ENCODE data around the gene PCDH15. TPM values are rescaled to one million over a fixed set of nuclear protein-coding genes. Genes with fewer than 3 reads are reported as not detected.
"Not testable (repeated sequence)": the region's sequence is repeated elsewhere in the genome, so short reads cannot be mapped to it uniquely, and the experiment has no call there.

The PCDH15 gene
- total RNA-seq, 2 donors from 2014 or later = 0.27 TPM; not detected in 1

DNA sequence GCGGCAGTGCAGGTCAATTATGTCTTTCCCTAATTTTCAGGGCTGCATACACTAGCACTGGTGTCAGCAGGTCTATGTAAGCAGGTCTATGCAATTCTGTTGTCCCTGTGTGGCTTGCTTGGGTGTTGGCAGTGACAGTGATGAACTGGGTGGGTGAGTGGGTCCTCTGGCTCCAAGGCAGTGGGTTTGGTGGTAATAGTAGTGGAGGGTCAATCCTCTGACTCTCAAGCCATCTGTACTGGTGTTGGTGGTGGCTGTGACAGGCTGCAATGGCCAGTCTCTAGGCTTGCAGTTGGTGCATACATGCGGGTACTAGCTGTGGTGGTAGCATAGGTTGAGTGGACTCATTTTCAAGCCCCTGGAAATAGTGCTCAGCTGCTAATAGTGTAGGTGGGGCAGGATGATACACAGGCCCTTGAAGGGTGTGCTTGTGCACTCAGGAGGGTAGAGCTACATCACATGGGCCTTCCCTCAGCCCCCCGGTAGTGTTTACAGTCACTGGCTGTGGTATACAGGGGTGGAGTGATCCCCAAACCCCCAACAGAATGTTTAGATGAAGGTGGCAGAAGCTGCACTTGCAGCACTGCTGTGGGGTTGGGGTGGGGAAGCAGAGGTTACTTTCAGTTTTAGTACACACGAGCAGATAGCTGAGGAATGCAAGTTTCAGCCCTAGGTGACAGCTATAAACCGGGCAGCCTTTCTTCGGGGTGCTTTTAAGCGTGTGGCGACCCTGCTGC is 331.3 kb downstream of the PCDH15 start:
- intact Hi-C loops (cut with DNase I, micrococcal nuclease) = no loop called here
- ATAC-seq (no peak), DNase-seq (no peak)

GRCh38 chr10:54454271-54454670 is 346.8 kb downstream of the PCDH15 start:
- DNase-seq = no peak
- ATAC-seq = no peak
- intact Hi-C loops (cut with DNase I, micrococcal nuclease) = no loop called here

DNA sequence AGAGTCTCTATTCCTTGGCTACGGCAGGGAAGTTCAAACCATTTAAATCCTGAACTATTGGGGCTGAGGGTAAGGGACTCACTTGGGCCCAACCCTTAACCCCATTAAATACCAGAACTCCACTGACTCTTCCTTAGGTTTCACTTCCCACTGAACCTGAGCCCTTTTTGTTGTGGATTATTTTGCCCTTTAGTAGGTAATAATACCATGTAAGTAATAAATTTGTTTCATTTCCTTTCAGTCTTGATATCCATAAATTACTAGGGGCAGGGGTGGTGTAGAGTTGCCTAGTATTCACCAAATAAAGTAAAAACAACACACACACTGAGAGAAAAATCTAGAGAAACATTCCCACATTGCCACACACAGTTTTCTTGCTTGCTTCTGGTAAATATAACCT is 352.0 kb downstream of the PCDH15 start:
- ATAC-seq = no peak
- intact Hi-C loops (cut with DNase I, micrococcal nuclease) = no loop called here
- no peak for DNase-seq

- intact Hi-C loops (cut with DNase I, micrococcal nuclease) = no loop called here
- no peak for ATAC-seq
These were observed 356.9 kb downstream of the PCDH15 start for GRCh38 chr10:54444170-54444569.

DNA sequence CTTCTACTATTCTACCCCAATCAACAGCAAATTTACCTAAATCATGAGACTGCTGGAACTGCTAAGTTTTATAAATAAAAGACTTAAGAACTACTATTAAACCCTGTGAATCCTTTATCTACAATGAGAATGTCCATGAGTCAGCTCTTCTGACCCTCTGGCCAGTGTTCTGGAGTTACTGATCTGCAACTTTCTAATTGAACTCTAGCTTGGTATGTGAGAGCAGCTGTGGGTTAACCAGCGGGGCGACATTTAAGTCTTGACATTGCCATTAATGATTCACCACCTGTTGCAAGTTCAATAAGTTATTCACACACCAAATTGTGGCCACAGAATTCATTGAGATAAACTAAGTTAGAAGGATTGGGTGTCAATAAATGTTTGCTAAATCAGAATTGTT is 359.8 kb downstream of the PCDH15 start:
- intact Hi-C loops (cut with DNase I, micrococcal nuclease) = no loop called here
- DNase-seq = no peak
- no peak for ATAC-seq

More at GRCh38 chr10:54444170-54444569, 356.9 kb downstream of the PCDH15 start:
- no peak for DNase-seq

- intact Hi-C loops (cut with DNase I, micrococcal nuclease) = no loop called here
- ATAC-seq (no peak), DNase-seq (no peak)
These were observed 366.2 kb downstream of the PCDH15 start for GRCh38 chr10:54434782-54435181.

- DNase-seq (no peak), ATAC-seq (no peak)
- intact Hi-C loops (cut with DNase I, micrococcal nuclease) = no loop called here
These were observed 385.5 kb downstream of the PCDH15 start for GRCh38 chr10:54415483-54415882.

- DNase-seq (no peak), ATAC-seq (no peak)
- intact Hi-C loops (cut with DNase I, micrococcal nuclease) = no loop called here
These were observed 398.5 kb downstream of the PCDH15 start for GRCh38 chr10:54402576-54402975.

GRCh38 chr10:54396031-54396430 is 405.0 kb downstream of the PCDH15 start:
- ATAC-seq (no peak), DNase-seq (no peak)
- intact Hi-C loops (cut with DNase I, micrococcal nuclease) = no loop called here

DNA sequence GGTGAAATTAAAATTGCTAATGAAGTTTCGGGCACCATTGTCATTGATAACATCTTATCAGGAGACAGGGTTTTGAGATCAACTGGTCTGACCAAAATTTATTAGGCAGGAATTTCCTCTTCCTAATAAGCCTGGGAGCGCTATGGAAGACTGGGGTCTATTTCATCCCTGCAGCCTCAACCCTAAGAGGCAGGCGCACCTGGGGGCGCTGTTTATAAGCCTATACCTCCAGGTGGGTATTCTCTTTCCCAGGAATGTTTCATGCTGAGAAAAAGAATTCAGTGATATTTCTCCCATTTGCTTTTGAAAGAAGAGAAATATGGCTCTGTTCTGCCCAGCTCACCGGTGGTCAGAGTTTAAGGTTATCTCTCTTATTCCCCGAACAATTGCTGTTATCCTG is 406.4 kb downstream of the PCDH15 start:
- ATAC-seq; DNase-seq; intact Hi-C loops (cut with DNase I, micrococcal nuclease): not testable (repeated sequence)

DNA sequence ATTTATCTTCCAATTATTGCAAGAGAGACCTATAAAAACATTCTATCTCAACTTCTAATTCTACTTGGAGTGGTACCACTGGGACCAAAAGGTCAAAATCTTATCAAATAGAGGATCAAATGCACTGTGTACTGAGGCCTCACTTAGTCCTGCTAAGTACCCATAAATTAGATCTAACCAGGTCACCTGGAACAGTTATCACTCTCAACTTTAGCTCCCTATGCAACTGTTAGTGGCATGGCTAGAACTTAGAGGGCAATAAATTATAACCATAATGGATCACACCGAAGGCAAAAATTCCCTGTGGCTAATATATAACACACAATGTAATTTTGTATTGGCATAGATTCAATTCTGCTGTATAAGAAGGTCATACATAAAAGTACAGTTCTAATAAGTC is 428.9 kb downstream of the PCDH15 start:
- intact Hi-C loops (cut with DNase I, micrococcal nuclease) = no loop called here
- DNase-seq (no peak), ATAC-seq (no peak)

DNA sequence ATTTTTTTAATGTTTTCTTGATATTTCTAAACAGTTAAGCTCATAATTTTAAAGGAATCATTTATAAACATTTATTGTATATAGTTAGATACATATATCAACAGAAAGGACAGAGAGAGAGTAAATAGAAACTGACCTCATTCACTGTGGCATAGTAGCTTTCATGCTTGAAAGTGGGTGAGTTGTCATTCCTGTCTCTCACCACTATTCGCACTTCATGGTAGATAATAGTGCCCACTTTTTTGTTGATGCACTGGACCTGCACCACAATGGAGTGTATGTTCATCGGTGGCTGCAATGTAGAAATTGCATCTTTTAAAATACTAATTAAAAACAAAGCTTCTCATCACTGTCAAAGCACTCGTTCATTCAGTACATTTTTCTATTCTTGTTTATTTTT is 432.0 kb downstream of the PCDH15 start:
- ATAC-seq = no peak
- intact Hi-C loops (cut with DNase I, micrococcal nuclease) = no loop called here

DNA sequence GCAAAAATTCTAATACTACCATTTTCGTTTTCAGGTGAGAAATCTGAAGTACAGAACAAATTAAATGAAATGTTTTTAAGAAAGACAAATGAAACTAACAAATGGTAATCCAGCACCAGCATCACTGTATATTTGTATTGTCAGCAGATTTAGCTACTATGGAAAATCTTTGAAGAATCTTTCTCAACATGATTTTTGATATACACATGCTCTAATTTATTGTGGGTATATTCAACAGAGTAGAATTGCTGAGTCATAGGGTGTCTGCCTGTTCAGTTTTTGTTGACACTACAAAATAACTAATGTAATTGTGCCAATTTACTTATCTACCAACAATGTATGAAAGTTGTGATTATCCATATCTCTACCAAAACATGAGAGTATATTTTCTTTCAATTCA is 437.6 kb downstream of the PCDH15 start:
- intact Hi-C loops (cut with DNase I, micrococcal nuclease) = no loop called here
- DNase-seq = no peak
- no peak for ATAC-seq

More for the DNA sequence above, 432.0 kb downstream of the PCDH15 start:
- no peak for DNase-seq

GRCh38 chr10:54342058-54342457 is 459.0 kb downstream of the PCDH15 start:
- ATAC-seq (no peak), DNase-seq (no peak)
- intact Hi-C loops (cut with DNase I, micrococcal nuclease) = no loop called here

GRCh38 chr10:54335296-54335695 is 465.7 kb downstream of the PCDH15 start:
- no peak for ATAC-seq
- no peak for DNase-seq
- intact Hi-C loops (cut with DNase I, micrococcal nuclease) = no loop called here

GRCh38 chr10:54319341-54319740 is 481.7 kb downstream of the PCDH15 start:
- intact Hi-C loops (cut with DNase I, micrococcal nuclease) = no loop called here
- no peak for DNase-seq
- no peak for ATAC-seq

DNA sequence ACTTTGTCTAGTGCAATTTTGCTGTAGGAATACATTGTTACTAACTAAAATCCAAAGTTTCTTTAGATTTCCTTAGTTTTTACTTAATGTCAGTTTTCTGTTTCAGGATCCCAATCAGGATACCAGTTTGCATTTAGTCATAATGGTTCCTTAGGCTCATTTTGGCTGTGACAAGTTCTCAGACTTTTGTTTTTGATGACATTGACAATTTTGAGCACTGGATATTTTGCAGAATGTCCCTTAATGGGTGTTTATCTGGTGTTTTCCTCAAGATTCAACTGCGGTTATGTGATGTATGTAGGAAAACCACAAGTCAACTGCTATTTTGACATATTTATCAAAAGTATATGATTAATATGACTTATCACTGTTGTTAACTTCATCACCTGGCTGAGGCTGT is 482.6 kb downstream of the PCDH15 start:
- DNase-seq = no peak
- ATAC-seq = no peak
- intact Hi-C loops (cut with DNase I, micrococcal nuclease) = no loop called here

DNA sequence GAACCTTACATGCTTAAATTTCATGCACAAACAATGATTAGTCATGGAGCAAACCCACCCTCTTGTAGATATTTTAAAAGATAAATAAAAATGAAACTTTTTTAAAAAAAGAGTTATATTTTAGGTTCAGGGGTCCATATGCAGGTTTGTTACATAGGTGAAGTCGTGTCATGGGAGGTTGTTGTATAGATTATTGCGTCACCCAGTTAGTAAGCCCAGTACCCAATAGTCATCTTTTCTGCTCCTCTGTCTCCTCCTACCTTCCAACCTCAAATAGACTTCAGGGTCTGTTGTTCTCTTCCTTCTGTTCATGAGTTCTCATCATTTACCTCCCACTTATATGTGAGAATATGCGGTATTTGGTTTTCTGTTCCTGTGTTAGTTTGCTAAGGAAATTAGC is 486.6 kb downstream of the PCDH15 start:
- intact Hi-C loops (cut with DNase I, micrococcal nuclease) = no loop called here
- ATAC-seq = no peak
- DNase-seq = no peak

GRCh38 chr10:54284526-54285193 is 516.4 kb downstream of the PCDH15 start:
- intact Hi-C loops (cut with DNase I, micrococcal nuclease) = no loop called here
- no peak for DNase-seq
- ATAC-seq = no peak

DNA sequence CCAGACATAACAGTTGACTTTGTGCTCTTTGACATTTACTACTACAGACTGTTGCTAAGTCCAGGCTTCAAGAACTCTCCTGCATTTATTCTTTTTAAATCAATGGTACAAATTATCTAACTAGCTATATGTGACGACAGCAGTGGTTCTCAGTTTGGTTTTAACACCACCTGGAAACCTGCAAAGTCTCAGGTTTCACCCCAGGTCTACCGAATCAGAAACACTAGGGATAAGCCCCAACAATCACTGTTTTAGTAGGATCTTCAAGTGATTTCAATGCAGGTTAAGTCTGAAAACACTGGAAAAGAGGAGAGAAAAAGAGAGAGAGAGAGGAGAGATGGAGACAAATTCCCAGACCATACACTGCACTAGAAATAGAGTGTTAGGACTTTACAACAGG is 519.0 kb downstream of the PCDH15 start:
- ATAC-seq = no peak
- intact Hi-C loops (cut with DNase I, micrococcal nuclease) = no loop called here

GRCh38 chr10:54266395-54266794 is 534.6 kb downstream of the PCDH15 start:
- intact Hi-C loops (cut with DNase I, micrococcal nuclease) = no loop called here
- DNase-seq (no peak), ATAC-seq (no peak)

More for the DNA sequence above, 519.0 kb downstream of the PCDH15 start:
- no peak for DNase-seq
